DOHH2 (cell line): ENCODE measurements around the gene GPRASP1.

Experiments
- EZH2phosphoT487 ChIP-seq: fragments of 200-600 bp; sonication (generic); IDR thresholded peaks from 2 replicates; pipeline ENCODE4 v1.6.1; 2017; ENCODE audit warnings: borderline replicate concordance, mild to moderate bottlenecking, antibody characterized with exemption, low read length, moderate library complexity, mixed read lengths
- TF ChIP-seq, protein P1 (sequence below): fragments of 200-600 bp; sonication (generic); IDR thresholded peaks from one replicate; pipeline ENCODE4 v1.5.1; 2014; ENCODE audit warnings: antibody characterized with exemption, mild to moderate bottlenecking, low read depth, low read length; ENCODE audit not compliant: poor library complexity, severe bottlenecking

GRCh38 chrX:102627640-102628039 lies 23.6 kb upstream of the GPRASP1 start:
- TF ChIP-seq, protein P1, sequence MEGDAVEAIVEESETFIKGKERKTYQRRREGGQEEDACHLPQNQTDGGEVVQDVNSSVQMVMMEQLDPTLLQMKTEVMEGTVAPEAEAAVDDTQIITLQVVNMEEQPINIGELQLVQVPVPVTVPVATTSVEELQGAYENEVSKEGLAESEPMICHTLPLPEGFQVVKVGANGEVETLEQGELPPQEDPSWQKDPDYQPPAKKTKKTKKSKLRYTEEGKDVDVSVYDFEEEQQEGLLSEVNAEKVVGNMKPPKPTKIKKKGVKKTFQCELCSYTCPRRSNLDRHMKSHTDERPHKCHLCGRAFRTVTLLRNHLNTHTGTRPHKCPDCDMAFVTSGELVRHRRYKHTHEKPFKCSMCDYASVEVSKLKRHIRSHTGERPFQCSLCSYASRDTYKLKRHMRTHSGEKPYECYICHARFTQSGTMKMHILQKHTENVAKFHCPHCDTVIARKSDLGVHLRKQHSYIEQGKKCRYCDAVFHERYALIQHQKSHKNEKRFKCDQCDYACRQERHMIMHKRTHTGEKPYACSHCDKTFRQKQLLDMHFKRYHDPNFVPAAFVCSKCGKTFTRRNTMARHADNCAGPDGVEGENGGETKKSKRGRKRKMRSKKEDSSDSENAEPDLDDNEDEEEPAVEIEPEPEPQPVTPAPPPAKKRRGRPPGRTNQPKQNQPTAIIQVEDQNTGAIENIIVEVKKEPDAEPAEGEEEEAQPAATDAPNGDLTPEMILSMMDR, result no peak
- no peak for TF ChIP-seq EZH2phosphoT487
